Measurements from ENCODE around the gene MGAT5B.
"Not testable (repeated sequence)": the region's sequence is repeated elsewhere in the genome, so short reads cannot be mapped to it uniquely, and the experiment has no call there.

The MGAT5B gene

GRCh38 chr17:76973040-76973439, 104.8 kb downstream of the MGAT5B start:
- no peak for DNase-seq (ENCODE audit: low read depth in 2 of 2)

- no peak for DNase-seq (ENCODE audit: low read depth in 2 of 2)
These were observed 106.5 kb downstream of the MGAT5B start for GRCh38 chr17:76974721-76975120.

GRCh38 chr17:76978050-76978449, 109.8 kb downstream of the MGAT5B start:
- DNase-seq (ENCODE audit: low read depth in 2 of 2): not testable (repeated sequence)

GRCh38 chr17:76981545-76982295, 113.5 kb downstream of the MGAT5B start:
- no peak for DNase-seq (ENCODE audit: low read depth in 2 of 2)

DNA sequence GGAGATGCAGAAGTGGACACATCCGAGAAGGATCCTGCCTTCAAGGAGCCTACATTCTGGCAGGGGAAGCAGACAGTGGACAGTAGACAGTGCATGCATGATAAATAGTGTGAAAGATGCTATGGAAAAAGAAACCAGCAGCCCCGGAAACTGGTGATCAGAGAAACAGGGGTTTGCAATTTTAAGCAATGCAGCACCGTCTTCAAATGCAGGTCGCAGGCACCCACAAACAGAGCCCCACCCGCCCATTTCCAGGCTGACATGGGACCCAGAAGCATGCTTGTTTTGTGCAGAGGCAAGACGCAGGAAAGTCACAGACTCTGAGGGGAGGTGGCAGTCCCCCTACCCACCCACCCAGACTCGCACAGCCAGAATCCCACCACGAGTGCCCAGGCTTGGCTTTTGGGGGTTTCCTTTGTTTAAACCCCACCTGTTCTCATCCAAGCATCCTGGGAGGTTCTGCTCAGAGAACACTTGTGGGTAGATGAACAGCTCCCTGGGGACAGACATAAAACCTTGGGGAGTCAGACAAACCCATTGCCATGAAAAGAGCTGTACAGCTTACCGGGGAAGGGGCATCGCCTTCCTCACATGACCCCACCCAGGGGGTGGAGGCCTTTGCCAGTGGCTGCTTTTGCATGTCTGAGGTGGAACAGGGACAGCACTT, 114.3 kb downstream of the MGAT5B start:
- DNase-seq (ENCODE audit: low read depth in 2 of 2): no peak

DNA sequence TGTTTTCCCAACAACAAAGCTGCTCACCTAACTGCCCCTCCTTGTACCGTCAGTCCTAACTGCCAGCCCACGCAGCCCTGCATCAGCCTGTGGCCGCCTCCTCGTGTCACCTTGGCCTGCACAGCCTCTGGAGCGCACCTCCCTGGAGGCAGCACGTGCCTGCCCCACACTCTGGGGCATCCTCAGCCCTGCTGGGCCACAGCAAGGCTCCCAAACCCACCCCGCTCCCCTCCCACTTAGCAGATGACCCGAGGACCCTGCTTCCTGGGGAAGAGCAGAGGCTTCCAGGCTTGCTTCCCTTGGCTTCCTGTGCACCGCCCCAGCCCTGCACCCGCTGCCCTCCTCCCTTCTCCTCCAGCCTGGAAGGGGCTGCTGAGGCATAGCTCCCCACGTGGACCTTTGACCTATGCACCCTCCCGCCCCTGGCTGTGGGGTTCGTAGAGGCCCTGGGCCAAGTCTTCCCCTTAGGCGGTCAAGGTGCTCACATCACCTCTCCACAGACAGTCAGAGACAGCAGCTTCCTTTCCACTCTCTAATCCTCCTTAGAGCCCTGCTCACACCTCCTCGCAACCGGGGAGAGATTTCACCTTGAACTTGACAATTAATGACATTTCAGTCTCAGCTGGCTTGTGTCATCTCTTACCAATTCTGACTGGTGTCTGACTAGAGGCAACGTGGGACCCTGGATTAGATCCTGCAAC, 115.0 kb downstream of the MGAT5B start:
- no peak for DNase-seq (ENCODE audit: low read depth in 2 of 2)

DNA sequence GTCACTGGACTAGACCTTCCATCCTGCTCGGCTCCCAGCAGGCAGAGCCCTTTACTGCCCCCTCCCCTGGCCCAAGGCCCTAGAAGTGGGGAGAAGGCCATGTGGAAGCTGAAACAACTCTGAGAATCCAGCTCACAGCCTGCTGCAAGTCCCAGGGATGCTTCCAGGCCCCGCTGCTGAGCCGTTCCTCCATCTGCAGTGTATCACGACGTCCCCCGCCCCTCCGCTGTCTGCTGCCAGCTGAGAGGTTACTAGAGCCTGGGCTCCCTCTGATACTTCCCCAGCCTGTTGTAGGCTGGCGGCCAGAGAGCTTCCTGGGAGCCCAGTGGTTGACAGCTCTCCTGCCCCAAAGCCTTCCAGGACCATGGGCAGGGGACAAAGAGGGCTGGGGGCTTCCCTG, 118.2 kb downstream of the MGAT5B start:
- no peak for DNase-seq (ENCODE audit: low read depth in 2 of 2)

GRCh38 chr17:76987486-76988093, 119.4 kb downstream of the MGAT5B start:
- DNase-seq (ENCODE audit: low read depth in 2 of 2): no peak

DNA sequence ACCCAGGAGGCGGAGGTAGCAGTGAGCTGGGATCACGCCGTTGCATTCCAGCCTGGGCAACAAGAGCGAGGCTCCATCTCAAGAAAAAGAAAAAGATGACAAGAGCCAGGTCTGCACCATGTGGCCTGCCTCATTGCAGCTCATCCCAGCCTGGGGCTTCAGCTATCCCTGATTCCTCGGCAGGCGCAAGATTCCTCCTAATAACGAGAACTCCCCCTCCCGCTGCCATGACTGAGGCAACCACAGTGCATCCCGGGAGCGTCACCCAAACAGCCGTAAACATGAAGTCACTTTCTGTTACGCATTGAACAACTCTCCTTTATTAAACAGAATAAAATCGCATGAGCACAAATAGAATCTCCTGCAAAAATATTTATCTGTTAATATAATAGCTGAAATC, 120.6 kb downstream of the MGAT5B start:
- no peak for DNase-seq (ENCODE audit: low read depth in 2 of 2)

DNA sequence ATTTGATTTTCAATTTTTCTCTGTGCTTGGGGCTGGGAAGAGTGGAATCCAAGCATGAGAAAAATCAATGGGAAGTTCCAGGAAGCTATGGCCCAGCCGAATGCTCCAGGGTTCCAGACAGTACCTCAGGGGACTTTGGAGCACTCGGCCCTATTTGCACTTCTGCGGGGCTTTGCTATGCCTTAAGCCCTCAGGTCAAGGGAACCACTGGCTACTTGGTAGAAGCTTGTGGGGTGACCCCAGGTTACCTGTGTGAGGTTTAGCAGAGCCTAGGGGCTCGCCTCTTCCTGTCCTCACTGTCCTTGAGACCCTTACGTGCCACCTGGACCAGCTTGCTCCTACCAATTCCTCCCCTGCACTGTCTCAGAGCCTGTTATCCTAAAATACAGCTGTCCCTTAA, 121.3 kb downstream of the MGAT5B start:
- DNase-seq (ENCODE audit: low read depth in 2 of 2): no peak

GRCh38 chr17:76992891-76993290, 124.7 kb downstream of the MGAT5B start:
- no peak for DNase-seq (ENCODE audit: low read depth in 2 of 2)

DNA sequence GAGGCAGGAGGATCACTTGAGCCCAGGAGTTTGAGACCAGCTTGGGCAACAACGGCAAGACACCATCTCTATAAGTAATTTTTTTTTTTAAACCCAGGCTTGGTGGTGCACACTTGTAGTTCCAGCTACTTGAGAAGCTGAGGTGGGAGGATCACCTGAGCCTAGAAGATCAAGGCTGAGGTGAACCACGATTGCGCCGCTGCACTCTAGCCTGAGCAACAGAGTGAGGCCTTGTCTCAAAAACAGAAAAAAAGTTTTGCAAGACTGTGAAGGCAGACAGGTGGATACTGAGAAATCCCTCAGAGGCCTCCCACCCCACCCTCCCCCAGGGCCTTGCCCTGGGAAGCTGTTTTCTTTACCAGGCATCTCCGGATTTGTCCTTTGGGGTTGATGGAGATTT, 125.4 kb downstream of the MGAT5B start:
- DNase-seq (ENCODE audit: low read depth in 2 of 2): no peak

GRCh38 chr17:76994237-76994637, 126.0 kb downstream of the MGAT5B start:
- DNase-seq (ENCODE audit: low read depth in 2 of 2): no peak

- DNase-seq (ENCODE audit: low read depth in 2 of 2): no peak
These were observed 127.3 kb downstream of the MGAT5B start for GRCh38 chr17:76995387-76996105.

DNA sequence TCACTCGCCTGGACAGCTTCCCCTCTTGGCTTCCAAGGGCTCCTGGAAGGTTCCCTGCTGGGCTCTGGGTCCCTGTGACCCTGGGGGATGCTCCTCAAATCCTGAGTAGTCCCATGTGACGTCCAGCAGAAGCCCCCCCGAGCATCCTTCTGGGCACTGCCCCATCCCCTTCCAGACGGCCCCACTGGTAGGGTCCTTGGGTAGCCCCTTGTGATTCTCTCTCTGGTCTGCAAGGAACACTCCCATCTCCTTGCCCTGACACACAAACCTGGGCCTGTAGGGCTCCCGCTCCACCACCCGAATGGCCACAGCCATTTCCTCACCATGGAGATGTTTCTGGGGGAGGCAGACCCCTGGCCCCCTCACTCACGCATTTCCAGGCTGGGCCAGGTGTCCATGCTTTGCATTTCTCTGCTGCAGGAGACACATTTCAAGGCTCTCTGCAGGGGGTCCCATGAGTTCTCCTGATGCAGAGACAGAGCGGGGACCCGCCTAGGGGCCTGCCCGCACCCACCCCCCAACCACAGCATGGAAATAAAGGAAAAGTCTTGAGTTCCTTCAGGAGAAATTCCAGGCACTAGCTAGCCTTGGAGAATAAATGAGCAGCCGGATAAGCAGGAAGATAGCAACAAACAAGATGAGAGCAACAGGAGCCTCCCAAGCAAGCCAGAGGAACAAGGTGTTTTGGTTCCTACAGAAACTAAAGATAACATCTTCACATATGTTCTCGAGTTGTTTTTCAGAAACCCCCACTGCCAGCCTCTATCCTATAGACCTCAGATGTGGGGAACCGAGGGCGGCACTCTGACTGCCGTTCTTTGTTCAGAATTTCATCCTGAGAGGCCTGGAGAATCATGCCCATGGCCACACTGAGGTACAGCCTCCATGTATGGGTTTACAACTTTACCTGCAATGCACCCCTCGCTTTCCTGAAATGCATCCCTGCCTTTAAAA, 128.8 kb downstream of the MGAT5B start:
- DNase-seq (ENCODE audit: low read depth in 2 of 2): no peak

- DNase-seq (ENCODE audit: low read depth in 2 of 2): no peak
These were observed 129.9 kb downstream of the MGAT5B start for GRCh38 chr17:76997981-76998531.

- DNase-seq (ENCODE audit: low read depth in 2 of 2): no peak
These were observed 130.6 kb downstream of the MGAT5B start for GRCh38 chr17:76998839-76999238.
